Upper lobe of left lung (tissue), 6 donors: ENCODE measurements around the gene KIF26B. TPM values are rescaled to one million over a fixed set of nuclear protein-coding genes. Genes with fewer than 3 reads are reported as not detected.

ENCODE experiments used
- ATAC-seq, 2 donors: fragments of 200-7000 bp; cut with Tn5 transposase; one replicate each; pipeline ENCODE4 v1.9.1; 2022; ENCODE audit warnings: mild to moderate bottlenecking in 2 of 2, moderate library complexity in 2 of 2; ENCODE audit not compliant: low FRiP score in 2 of 2
- DNase-seq, 2 donors: peaks; one replicate each; pipeline ENCODE4 v3.0.0-alpha.2; 2019 to 2020
- H3K27ac ChIP-seq, 4 donors: fragments of 200-600 bp; sonication (generic); one replicate each; pipeline ENCODE4 v1.5.1; 2016 to 2019
- H3K27me3 ChIP-seq, 4 donors: fragments of 200-600 bp; sonication (generic); one replicate each; pipeline ENCODE4 v1.5.1; 2017 to 2019
- H3K36me3 ChIP-seq, 4 donors: fragments of 200-600 bp; sonication (generic); one replicate each; pipeline ENCODE4 v1.5.1; 2016 to 2019
- H3K4me1 ChIP-seq, 4 donors: fragments of 200-600 bp; sonication (generic); one replicate each; pipeline ENCODE4 v1.5.1; 2018 to 2019
- H3K4me3 ChIP-seq, 4 donors: fragments of 200-600 bp; sonication (generic); one replicate each; pipeline ENCODE4 v1.5.1; 2017 to 2019; ENCODE audit warnings: mild to moderate bottlenecking in 2 of 4, moderate library complexity in 1 of 4
- H3K9me3 ChIP-seq, 4 donors: fragments of 200-600 bp; sonication (generic); one replicate each; pipeline ENCODE4 v1.5.1; 2018 to 2019
- EP300 ChIP-seq, 4 donors: sonication (generic); formaldehyde crosslinking; IDR thresholded peaks; one replicate each; pipeline ENCODE4 v1.5.1; 2017; ENCODE audit warnings: antibody characterized with exemption in 4 of 4, control low read depth in 2 of 4
- POLR2A ChIP-seq, 4 donors: fragments of 450-650 bp; IDR thresholded peaks; one replicate each; pipeline ENCODE4 v1.5.1; 2016 to 2017; ENCODE audit warnings: antibody characterized with exemption in 4 of 4, mild to moderate bottlenecking in 2 of 4
- POLR2AphosphoS5 ChIP-seq, 2 donors: sonication (generic); formaldehyde crosslinking; IDR thresholded peaks; one replicate each; pipeline ENCODE4 v1.5.1; 2017; ENCODE audit warnings: antibody characterized with exemption in 2 of 2
- WGBS, 2 donors: methylation state at CpG; one replicate each; pipeline ENCODE4 v1.1.5; 2017 to 2018; 5-methylcytosine and 5-hydroxymethylcytosine counted together
- total RNA-seq, 6 donors: library from RNA; depleted of rRNA in 4 of 6; stranded (reverse); fragments of >200 nt in 4 of 6; gene quantifications; one replicate each; pipeline versions ENCODE4 v1.1.0 to v1.2.1, GENCODE V29; 2016 to 2021
- TF ChIP-seq, protein P1 (sequence below), 6 experiments: fragments of 450-650 bp in 4 of 6; fragments of 200-600 bp in 2 of 6; sonication (generic) in 2 of 6; IDR thresholded peaks; one replicate each; pipeline ENCODE4 v1.5.1; 2016 to 2019; ENCODE audit warnings: antibody characterized with exemption in 6 of 6
- donor health status: DM: no; HTN: no; CAD: no; lungs with moderate emphysema.
- donor health status: DM: no; HTN: yes; CAD: no; lungs with severe emphysema.

Gene KIF26B
- total RNA-seq, 6 donors from 2014 or later = 1.2 to 4.3 (median 2.1) TPM

GRCh38 chr1:245283001-245283400 lies 128.2 kb downstream of the KIF26B start:
- WGBS, 2 donors = 99% methylated on average over 12 of the region's 12 CpGs
- no peaks in the 10 kb centered on the region for H3K9me3 ChIP-seq
- no peaks in the 10 kb centered on the region for H3K4me1 ChIP-seq
- H3K27ac ChIP-seq = no peak overlapping the region
- H3K4me3 ChIP-seq = no peak overlapping the region
- TF ChIP-seq, protein P1, sequence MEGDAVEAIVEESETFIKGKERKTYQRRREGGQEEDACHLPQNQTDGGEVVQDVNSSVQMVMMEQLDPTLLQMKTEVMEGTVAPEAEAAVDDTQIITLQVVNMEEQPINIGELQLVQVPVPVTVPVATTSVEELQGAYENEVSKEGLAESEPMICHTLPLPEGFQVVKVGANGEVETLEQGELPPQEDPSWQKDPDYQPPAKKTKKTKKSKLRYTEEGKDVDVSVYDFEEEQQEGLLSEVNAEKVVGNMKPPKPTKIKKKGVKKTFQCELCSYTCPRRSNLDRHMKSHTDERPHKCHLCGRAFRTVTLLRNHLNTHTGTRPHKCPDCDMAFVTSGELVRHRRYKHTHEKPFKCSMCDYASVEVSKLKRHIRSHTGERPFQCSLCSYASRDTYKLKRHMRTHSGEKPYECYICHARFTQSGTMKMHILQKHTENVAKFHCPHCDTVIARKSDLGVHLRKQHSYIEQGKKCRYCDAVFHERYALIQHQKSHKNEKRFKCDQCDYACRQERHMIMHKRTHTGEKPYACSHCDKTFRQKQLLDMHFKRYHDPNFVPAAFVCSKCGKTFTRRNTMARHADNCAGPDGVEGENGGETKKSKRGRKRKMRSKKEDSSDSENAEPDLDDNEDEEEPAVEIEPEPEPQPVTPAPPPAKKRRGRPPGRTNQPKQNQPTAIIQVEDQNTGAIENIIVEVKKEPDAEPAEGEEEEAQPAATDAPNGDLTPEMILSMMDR (IDR thresholded peaks at IDR 0.05) = no peak
- TF ChIP-seq EP300 (IDR thresholded peaks at IDR 0.05) = no peak
- TF ChIP-seq POLR2AphosphoS5 (IDR thresholded peaks at IDR 0.05) = no peak
- TF ChIP-seq POLR2A (IDR thresholded peaks at IDR 0.05) = no peak
- ATAC-seq (peak in 1 of 2 donors; percentile 19), DNase-seq (no peak)
- H3K36me3 ChIP-seq = no peaks in the 10 kb centered on the region
- no peaks in the 10 kb centered on the region for H3K27me3 ChIP-seq

DNA sequence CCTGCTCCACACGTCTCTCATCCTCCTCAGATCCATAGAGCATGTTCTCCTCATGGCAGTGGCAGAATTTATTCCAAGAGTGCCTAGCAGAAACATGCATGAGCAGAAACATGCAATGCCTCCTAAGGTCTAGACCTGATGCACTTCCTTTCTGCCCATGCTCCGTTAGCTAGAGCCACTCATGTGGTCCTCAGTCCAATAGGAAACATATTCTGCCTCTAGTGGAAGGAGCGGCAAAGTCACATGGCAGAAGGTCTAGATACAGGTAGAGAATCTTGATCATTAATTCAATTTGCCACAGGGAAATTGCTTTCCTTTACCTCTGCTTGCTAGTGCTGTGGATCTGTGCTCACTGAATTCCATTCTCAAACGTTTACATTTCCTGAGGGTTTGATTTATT lies 130.4 kb downstream of the KIF26B start:
- H3K36me3 ChIP-seq = no peaks in the 10 kb centered on the region
- TF ChIP-seq POLR2A (IDR thresholded peaks at IDR 0.05) = no peak
- no peak for TF ChIP-seq POLR2AphosphoS5 (IDR thresholded peaks at IDR 0.05)
- no peak for TF ChIP-seq EP300 (IDR thresholded peaks at IDR 0.05)
- TF ChIP-seq, protein P1 (IDR thresholded peaks at IDR 0.05) = no peak
- WGBS, 2 donors = 83% methylated on average over 4 of the region's 4 CpGs

GRCh38 chr1:245288796-245289195 lies 134.0 kb downstream of the KIF26B start:
- Histone ChIP-seq H3K27me3 (no peaks in the 10 kb centered on the region), H3K36me3 (no peaks in the 10 kb centered on the region), H3K9me3 (no peaks in the 10 kb centered on the region), H3K4me3 (no peak overlapping the region), H3K4me1 (peaks cover 0 to 5% (median 0%) of the 10 kb centered on the region in 4 donors), H3K27ac (no peak overlapping the region)
- DNase-seq (no peak), ATAC-seq (no peak)
- TF ChIP-seq, protein P1 (IDR thresholded peaks at IDR 0.05) = no peak
- WGBS, 2 donors = 93 to 96% methylated on average over 1 of the region's 1 CpG

More for the DNA sequence above, 130.4 kb downstream of the KIF26B start:
- Histone ChIP-seq H3K4me1 (no peaks in the 10 kb centered on the region), H3K27ac (no peak overlapping the region), H3K9me3 (no peaks in the 10 kb centered on the region), H3K27me3 (no peaks in the 10 kb centered on the region), H3K4me3 (no peak overlapping the region)
- no peak for ATAC-seq
- no peak for DNase-seq

- WGBS, 2 donors = 54 to 58% methylated on average over 1 of the region's 1 CpG
- Histone ChIP-seq H3K9me3 (no peaks in the 10 kb centered on the region), H3K27ac (no peak overlapping the region), H3K4me1 (peaks cover 0 to 5% (median 0%) of the 10 kb centered on the region in 4 donors), H3K27me3 (no peaks in the 10 kb centered on the region), H3K36me3 (no peaks in the 10 kb centered on the region), H3K4me3 (no peak overlapping the region)
- TF ChIP-seq POLR2AphosphoS5 (IDR thresholded peaks at IDR 0.05) = no peak
- no peak for TF ChIP-seq EP300 (IDR thresholded peaks at IDR 0.05)
- TF ChIP-seq POLR2A (IDR thresholded peaks at IDR 0.05) = no peak
- TF ChIP-seq, protein P1 (IDR thresholded peaks at IDR 0.05) = no peak
- ATAC-seq (peak in 1 of 2 donors; percentile 40), DNase-seq (peak in 1 of 2 donors; percentile 22)
These were observed 136.1 kb downstream of the KIF26B start for GRCh38 chr1:245290836-245291235.

- no peak overlapping the region for H3K27ac ChIP-seq
- no peaks in the 10 kb centered on the region for H3K9me3 ChIP-seq
- WGBS, 2 donors = 61 to 71% methylated on average over 4 of the region's 4 CpGs
- H3K27me3 ChIP-seq = no peaks in the 10 kb centered on the region
- no peaks in the 10 kb centered on the region for H3K36me3 ChIP-seq
- TF ChIP-seq POLR2AphosphoS5 (IDR thresholded peaks at IDR 0.05) (no peak), EP300 (IDR thresholded peaks at IDR 0.05) (no peak), POLR2A (IDR thresholded peaks at IDR 0.05) (no peak)
- TF ChIP-seq, protein P1 (IDR thresholded peaks at IDR 0.05) = no peak
- DNase-seq (no peak), ATAC-seq (no peak)
- H3K4me3 ChIP-seq = no peak overlapping the region
- H3K4me1 ChIP-seq = peaks cover 0 to 5% (median 0%) of the 10 kb centered on the region in 4 donors
These were observed 136.6 kb downstream of the KIF26B start for GRCh38 chr1:245291351-245291750.
